ENCODE measurements around the gene PRG2. TPM values are rescaled to one million over a fixed set of nuclear protein-coding genes. Genes with fewer than 3 reads are reported as not detected.
"Not testable (repeated sequence)": the region's sequence is repeated elsewhere in the genome, so short reads cannot be mapped to it uniquely, and the experiment has no call there.

The PRG2 gene
- total RNA-seq, 1 donor from 2014 or later: 0.40 TPM

- DNase-seq (ENCODE audit: low read depth, low spot score): no peak
These were observed 41.7 kb downstream of the PRG2 start for GRCh38 chr11:57348636-57349313.

GRCh38 chr11:57348052-57348451 lies 42.4 kb downstream of the PRG2 start:
- no peak for DNase-seq (ENCODE audit: low read depth, low spot score)

GRCh38 chr11:57347336-57347735 lies 43.1 kb downstream of the PRG2 start:
- no peak for DNase-seq (ENCODE audit: low read depth, low spot score)

GRCh38 chr11:57345555-57346211 lies 44.8 kb downstream of the PRG2 start:
- no peak for DNase-seq (ENCODE audit: low read depth, low spot score)

GRCh38 chr11:57344826-57345225 lies 45.6 kb downstream of the PRG2 start:
- DNase-seq (ENCODE audit: low read depth, low spot score): no peak

- DNase-seq (ENCODE audit: low read depth, low spot score): no peak
These were observed 46.6 kb downstream of the PRG2 start for GRCh38 chr11:57343825-57344224.

- DNase-seq (ENCODE audit: low read depth, low spot score): no peak
These were observed 47.7 kb downstream of the PRG2 start for GRCh38 chr11:57342702-57343101.

GRCh38 chr11:57341250-57341808 lies 49.1 kb downstream of the PRG2 start:
- DNase-seq (ENCODE audit: low read depth, low spot score): no peak

- no peak for DNase-seq (ENCODE audit: low read depth, low spot score)
These were observed 50.3 kb downstream of the PRG2 start for GRCh38 chr11:57340039-57340615.

GRCh38 chr11:57339328-57339727 lies 51.1 kb downstream of the PRG2 start:
- no peak for DNase-seq (ENCODE audit: low read depth, low spot score)

- no peak for DNase-seq (ENCODE audit: low read depth, low spot score)
These were observed 52.3 kb downstream of the PRG2 start, which contains the start of gene P2RX3 for GRCh38 chr11:57338142-57338541. Gene P2RX3 (plus strand): TSS chr11:57338352. CDS start chr11:57338551, 199 bp downstream.

- not testable (repeated sequence) for DNase-seq (ENCODE audit: low read depth, low spot score)
These were observed 53.6 kb downstream of the PRG2 start for GRCh38 chr11:57336856-57337255.

Other genes starting within 250 kb of the PRG2 start
- gene LRRC55, start 208.7 kb downstream of the PRG2 start, total RNA-seq: not detected in 2 replicates
- gene APLNR, start 153.4 kb downstream of the PRG2 start, total RNA-seq: not detected in 2 replicates
- gene TNKS1BP1, start 65.7 kb downstream of the PRG2 start, total RNA-seq: 66.1 and 107 TPM in 2 replicates
- 102 and 115 TPM in 2 replicates for gene SSRP1, start 54.8 kb downstream of the PRG2 start, total RNA-seq
- gene P2RX3, start 52.3 kb downstream of the PRG2 start, total RNA-seq: not detected in 2 replicates
- not detected in 2 replicates for gene PRG3, start 9.5 kb downstream of the PRG2 start, total RNA-seq
- gene SLC43A3, start 36.5 kb upstream of the PRG2 start, total RNA-seq: 48.0 and 74.0 TPM in 2 replicates
- gene RTN4RL2, start 69.9 kb upstream of the PRG2 start, total RNA-seq: 0.07 TPM in 2 replicates
- gene SLC43A1, start 125.1 kb upstream of the PRG2 start, total RNA-seq: 14.1 and 15.6 TPM in 2 replicates
- gene TIMM10, start 140.1 kb upstream of the PRG2 start, total RNA-seq: 52.2 and 74.4 TPM in 2 replicates
- not detected in 2 replicates for gene SMTNL1, start 146.9 kb upstream of the PRG2 start, total RNA-seq
- gene UBE2L6, start 177.0 kb upstream of the PRG2 start, total RNA-seq: 34.5 and 47.3 TPM in 2 replicates
- 0.11 TPM in 1 of 2 replicates, not detected in the other for gene SERPING1, start 207.0 kb upstream of the PRG2 start, total RNA-seq

Measured in pulmonary artery endothelial cell (primary cell).